Muscle of back (tissue), 11 donors: ENCODE measurements around the gene ZDHHC20. TPM values are rescaled to one million over a fixed set of nuclear protein-coding genes. Genes with fewer than 3 reads are reported as not detected.
"Not testable (repeated sequence)": the region's sequence is repeated elsewhere in the genome, so short reads cannot be mapped to it uniquely, and the experiment has no call there.

Experiments
- DNase-seq, 3 donors: peaks; one replicate each; pipeline versions ENCODE4 v3.0.0 to v3.0.0-alpha.2; 2013
- polyA plus RNA-seq, 10 donors: library from polyadenylated mRNA; unstranded; fragments of 120-200 nt; gene quantifications; one replicate each; pipeline ENCODE4 v1.2.1, GENCODE V29; 2013; ENCODE audit not compliant: insufficient read length in 10 of 10

Gene ZDHHC20
- polyA plus RNA-seq, 10 donors = 35.3 to 63.0 (median 46.2) TPM

GRCh38 chr13:21436582-21436981 lies 22.5 kb downstream of the ZDHHC20 start:
- DNase-seq = no peak

GRCh38 chr13:21435687-21436151 lies 23.4 kb downstream of the ZDHHC20 start:
- peak in 2 of 3 donors; percentile 12 to 23 for DNase-seq

GRCh38 chr13:21435231-21435630 lies 23.9 kb downstream of the ZDHHC20 start:
- no peak for DNase-seq

GRCh38 chr13:21434588-21434987 lies 24.5 kb downstream of the ZDHHC20 start:
- no peak for DNase-seq

- no peak for DNase-seq
These were observed 29.9 kb downstream of the ZDHHC20 start for GRCh38 chr13:21429211-21429610.

GRCh38 chr13:21427741-21428140 lies 31.4 kb downstream of the ZDHHC20 start:
- no peak for DNase-seq

GRCh38 chr13:21426238-21426637 lies 32.9 kb downstream of the ZDHHC20 start:
- DNase-seq = no peak

- DNase-seq = no peak
These were observed 38.4 kb downstream of the ZDHHC20 start for GRCh38 chr13:21420706-21421105.

GRCh38 chr13:21413013-21413412 lies 46.1 kb downstream of the ZDHHC20 start:
- DNase-seq = no peak

- not testable (repeated sequence) for DNase-seq
These were observed 48.6 kb downstream of the ZDHHC20 start for GRCh38 chr13:21410453-21410852.

- DNase-seq = no peak
These were observed 53.8 kb downstream of the ZDHHC20 start for GRCh38 chr13:21405309-21405708.

- peak in 1 of 3 donors; percentile 1 for DNase-seq
These were observed 56.4 kb downstream of the ZDHHC20 start for GRCh38 chr13:21402586-21403307.

GRCh38 chr13:21399741-21400140 lies 59.4 kb downstream of the ZDHHC20 start:
- DNase-seq = no peak

- DNase-seq = no peak
These were observed 63.1 kb downstream of the ZDHHC20 start for GRCh38 chr13:21395953-21396352.

- DNase-seq = no peak
These were observed 70.0 kb downstream of the ZDHHC20 start for GRCh38 chr13:21389124-21389523.

- no peak for DNase-seq
These were observed 73.4 kb downstream of the ZDHHC20 start for GRCh38 chr13:21385710-21386109.

- no peak for DNase-seq
These were observed 76.0 kb downstream of the ZDHHC20 start for GRCh38 chr13:21383090-21383489.

- DNase-seq = not testable (repeated sequence)
These were observed 81.8 kb downstream of the ZDHHC20 start for GRCh38 chr13:21376998-21377985.

- DNase-seq = no peak
These were observed 86.6 kb downstream of the ZDHHC20 start for GRCh38 chr13:21372530-21372929.

GRCh38 chr13:21371011-21371410 lies 88.1 kb downstream of the ZDHHC20 start:
- DNase-seq = peak in 2 of 3 donors; percentile 10 to 22

- DNase-seq = no peak
These were observed 93.5 kb downstream of the ZDHHC20 start for GRCh38 chr13:21365574-21365973.

- DNase-seq = no peak
These were observed 94.2 kb downstream of the ZDHHC20 start for GRCh38 chr13:21364916-21365315.

- no peak for DNase-seq
These were observed 94.7 kb downstream of the ZDHHC20 start for GRCh38 chr13:21364357-21364756.
